IMR-90 (cell line): ENCODE results near the gene PRDM5. TPM values are rescaled to one million over a fixed set of nuclear protein-coding genes. Genes with fewer than 3 reads are reported as not detected.

Experiments used
- ATAC-seq: fragments of 200-7000 bp; cut with Tn5 transposase; 2 replicates; pipeline ENCODE4 v1.9.1; 2020; ENCODE audit warnings: low read depth, mild to moderate bottlenecking, moderate library complexity
- BruUV-seq: library from RNA; stranded (reverse); fragments of 400-500 nt; replicated peaks from 2 replicates; lab custom pipeline; 2021; lab: Mats Ljungman, UMichigan
- CTCF ChIA-PET: fragments of 300-600 bp; formaldehyde crosslinking; extraction: SDS; loops from one replicate; lab custom pipeline; 2021; ENCODE audit warnings: antibody characterized with exemption; lab: Yijun Ruan, JAX
- POLR2A ChIA-PET: fragments of 300-600 bp; sonication (Branson Sonifier 250); formaldehyde crosslinking; loops from one replicate; lab custom pipeline; 2022; ENCODE audit warnings: antibody characterized with exemption; ENCODE audit not compliant: unreplicated experiment; lab: Charles Lee
- DNase-seq: peaks from one replicate; pipeline ENCODE4 v3.0.0; 2013
- H2AFZ ChIP-seq: replicated peaks from 2 replicates; pipeline ENCODE3; 2013; ENCODE audit warnings: low read length, mild to moderate bottlenecking; ENCODE audit not compliant: poor library complexity
- H2AK5ac ChIP-seq: 2 replicates; pipeline ENCODE4 v1.6.1; 2013; ENCODE audit warnings: low read depth, low read length, inconsistent platforms
- H2AK9ac ChIP-seq: replicated peaks from 2 replicates; pipeline ENCODE3; 2013; ENCODE audit warnings: mild to moderate bottlenecking, low read depth, low read length, moderate library complexity; ENCODE audit not compliant: poor library complexity
- H2BK120ac ChIP-seq: 2 replicates; pipeline ENCODE4 v1.6.1; 2013; ENCODE audit warnings: low read depth, low read length, inconsistent platforms
- H2BK15ac ChIP-seq: 3 replicates; pipeline ENCODE4 v1.6.1; 2013; ENCODE audit warnings: low read depth, low read length, inconsistent platforms
- H2BK20ac ChIP-seq: 2 replicates; pipeline ENCODE4 v1.6.1; 2013; ENCODE audit warnings: low read depth, mild to moderate bottlenecking, inconsistent platforms, low read length, moderate library complexity
- H2BK5ac ChIP-seq: 2 replicates; pipeline ENCODE4 v1.6.1; 2013; ENCODE audit warnings: mild to moderate bottlenecking, low read depth, low read length, inconsistent platforms; ENCODE audit not compliant: poor library complexity, severe bottlenecking
- H3K14ac ChIP-seq: replicated peaks from 2 replicates; pipeline ENCODE4 v1.6.1; 2013; ENCODE audit warnings: low read depth, low read length, inconsistent platforms
- H3K18ac ChIP-seq: 2 replicates; pipeline ENCODE4 v1.6.1; 2013; ENCODE audit warnings: low read depth, low read length, control low read depth
- H3K23ac ChIP-seq: 2 replicates; pipeline ENCODE4 v1.6.1; 2013; ENCODE audit warnings: low read depth, low read length, inconsistent platforms
- H3K27ac ChIP-seq: 2 replicates; pipeline ENCODE4 v1.5.1; 2013; ENCODE audit warnings: mild to moderate bottlenecking, control low read depth, low read length; ENCODE audit not compliant: insufficient read depth
- H3K27me3 ChIP-seq: 2 replicates; pipeline ENCODE4 v1.6.1; 2013; ENCODE audit warnings: low read length; ENCODE audit not compliant: control insufficient read depth, insufficient read depth
- H3K36me3 ChIP-seq: 2 replicates; pipeline ENCODE4 v1.6.1; 2013; ENCODE audit warnings: low read length, mixed read lengths; ENCODE audit not compliant: control insufficient read depth, insufficient read depth
- H3K4ac ChIP-seq: 2 replicates; pipeline ENCODE4 v1.6.1; 2013; ENCODE audit warnings: low read depth, low read length, inconsistent platforms
- H3K4me1 ChIP-seq: 2 replicates; pipeline ENCODE4 v1.6.1; 2013; ENCODE audit warnings: low read length, mixed read lengths; ENCODE audit not compliant: control insufficient read depth, insufficient read depth
- H3K4me2 ChIP-seq: 2 replicates; pipeline ENCODE4 v1.6.1; 2013; ENCODE audit warnings: low read depth, mild to moderate bottlenecking, control low read depth, low read length, moderate library complexity
- H3K4me3 ChIP-seq: 2 replicates; pipeline ENCODE4 v1.5.1; 2013; ENCODE audit warnings: low read depth, mild to moderate bottlenecking, control low read depth, low read length, moderate library complexity; ENCODE audit not compliant: insufficient read depth
- H3K56ac ChIP-seq: 2 replicates; pipeline ENCODE4 v1.6.1; 2013; ENCODE audit warnings: low read length, inconsistent platforms; ENCODE audit not compliant: insufficient read depth; ENCODE audit errors: extremely low read depth
- H3K79me1 ChIP-seq, 2 experiments: 2 replicates each; pipeline ENCODE4 v1.6.1; 2013; ENCODE audit warnings: low read length in 2 of 2, inconsistent platforms in 1 of 2, low read depth in 1 of 2
- H3K9ac ChIP-seq: 2 replicates; pipeline ENCODE4 v1.6.1; 2013; ENCODE audit warnings: low read depth, low read length, control low read depth
- H3K9me1 ChIP-seq: 2 replicates; pipeline ENCODE4 v1.6.1; 2013; ENCODE audit warnings: low read length, inconsistent platforms; ENCODE audit not compliant: insufficient read depth
- H3K9me3 ChIP-seq: 2 replicates; pipeline ENCODE4 v1.6.1; 2013; ENCODE audit warnings: low read length; ENCODE audit not compliant: control insufficient read depth, insufficient read depth
- H4K20me1 ChIP-seq: 2 replicates; pipeline ENCODE4 v1.6.1; 2013; ENCODE audit warnings: low read length, inconsistent platforms; ENCODE audit not compliant: insufficient read depth
- H4K5ac ChIP-seq: 2 replicates; pipeline ENCODE4 v1.6.1; 2013; ENCODE audit warnings: mild to moderate bottlenecking, low read depth, low read length, control low read depth
- H4K8ac ChIP-seq, 2 experiments: 2 replicates each; pipeline ENCODE4 v1.6.1; 2013; ENCODE audit warnings: low read depth in 2 of 2, low read length in 2 of 2, control low read depth in 1 of 2, inconsistent platforms in 1 of 2
- H4K91ac ChIP-seq: 2 replicates; pipeline ENCODE4 v1.6.1; 2013; ENCODE audit warnings: low read depth, low read length, inconsistent platforms; ENCODE audit not compliant: insufficient read depth
- CEBPB ChIP-seq: IDR thresholded peaks from 2 replicates; pipeline ENCODE4 v1.6.1; 2012; ENCODE audit warnings: low read depth, low read length, improper control_type of control experiment
- CHD1 ChIP-seq: IDR thresholded peaks from 2 replicates; pipeline ENCODE4 v1.6.1; 2012; ENCODE audit warnings: low read depth, low read length, improper control_type of control experiment
- MXI1 ChIP-seq: IDR thresholded peaks from 2 replicates; pipeline ENCODE4 v1.6.1; 2012; ENCODE audit warnings: low read depth, mild to moderate bottlenecking, low read length, moderate library complexity, borderline replicate concordance
- NFE2L2 ChIP-seq: fragments of 150-350 bp; IDR thresholded peaks from 2 replicates; pipeline ENCODE4 v1.6.1; 2016; ENCODE audit warnings: low read depth, mild to moderate bottlenecking, low read length
- SMC3 ChIP-seq: fragments of 150-350 bp; IDR thresholded peaks from 2 replicates; pipeline ENCODE4 v1.6.1; 2016; ENCODE audit warnings: low read depth, mild to moderate bottlenecking, antibody characterized with exemption, low read length, moderate library complexity
- WGBS, 2 experiments: methylation state at CpG; one replicate each; pipeline versions ENCODE4 v1.1.5 to v1.1.7; 2013; ENCODE audit warnings: missing lambda C conversion rate in 2 of 2; ENCODE audit not compliant: insufficient read length in 1 of 2; ENCODE audit errors: extremely low coverage in 2 of 2; 5-methylcytosine and 5-hydroxymethylcytosine counted together
- dilution Hi-C: fragments of 300-500 bp; cut with HindIII; formaldehyde crosslinking; loops from one replicate; pipeline ENCODE4 v1.14.3; 2018; ENCODE audit warnings: low sequenced_read_pairs; ENCODE audit not compliant: unreplicated experiment
- in situ Hi-C: fragments of 300-500 bp; cut with MboI; formaldehyde crosslinking; loops from 3 replicates; pipeline ENCODE4 v1.14.3; 2019; ENCODE audit warnings: low sequenced_read_pairs, inconsistent platforms, mixed read lengths
- intact Hi-C: fragments of 100-400 bp; cut with micrococcal nuclease; formaldehyde crosslinking; loops from 2 replicates; pipeline ENCODE4 v1.10.0; 2022
- polyA plus RNA-seq, 3 experiments: library from polyadenylated mRNA; depleted of rRNA; stranded (reverse); fragments of >200 nt; gene quantifications; 2 replicates each; pipeline ENCODE4 v1.2.3, GENCODE V29; 2012; ENCODE audit warnings: low replicate concordance in 1 of 3
- total RNA-seq: library from RNA; depleted of rRNA; stranded (reverse); fragments of >200 nt; gene quantifications from 2 replicates; pipeline ENCODE4 v1.2.3, GENCODE V29; 2012

The PRDM5 gene
- total and polyA plus RNA-seq, 2 of the 4 experiments (the other 2 are of a cell fraction), result 4.1 to 10.8 TPM

GRCh38 chr4:120682981-120683380 lies 239.5 kb downstream of the PRDM5 start:
- DNase-seq (no peak), ATAC-seq (no peak)
- Histone ChIP-seq H3K79me1 (no peaks in the 10 kb centered on the region), H3K23ac (no peak overlapping the region), H3K4me3 (no peak overlapping the region), H2BK20ac (no peak overlapping the region), H3K36me3 (no peaks in the 10 kb centered on the region), H3K9me3 (no peaks in the 10 kb centered on the region), H2BK120ac (no peak overlapping the region), H3K27me3 (no peaks in the 10 kb centered on the region), H4K8ac (no peak overlapping the region), H3K27ac (no peak overlapping the region), H2AFZ (no peak overlapping the region), H3K4me2 (no peak overlapping the region), H2BK15ac (no peak overlapping the region), H3K14ac (no peak overlapping the region), H3K4ac (no peak overlapping the region), H3K4me1 (no peaks in the 10 kb centered on the region), H4K91ac (no peak overlapping the region), H3K56ac (no peak overlapping the region), H3K9ac (no peak overlapping the region), H2BK5ac (no peak overlapping the region), H2AK5ac (no peak overlapping the region), H3K18ac (no peak overlapping the region), H4K5ac (no peak overlapping the region), H2AK9ac (no peak overlapping the region), H3K9me1 (no peaks in the 10 kb centered on the region), H4K20me1 (no peaks in the 10 kb centered on the region)
- dilution Hi-C loops (no loop called here), in situ Hi-C loops (no loop called here), intact Hi-C loops (no loop called here)
- no CpG with 5 or more reads among the region's 3 CpGs for WGBS, 2 experiments
- TF ChIP-seq CHD1 (no peak), NFE2L2 (no peak), SMC3 (no peak), MXI1 (no peak), CEBPB (no peak)
- BruUV-seq, result no TSS peak
- ChIA-PET CTCF (no interaction called here), POLR2A (no interaction called here)
